Keratinocyte (primary cell): ENCODE measurements around the gene RIBC1.

Experiments used
- EZH2 ChIP-seq: IDR thresholded peaks from one replicate; pipeline ENCODE4 v1.6.1; 2012; ENCODE audit warnings: inconsistent platforms, mild to moderate bottlenecking, low read length, moderate library complexity
- TF ChIP-seq, protein P1 (sequence below), 3 experiments: IDR thresholded peaks in 1 of 3; conservative IDR thresholded peaks in 1 of 3; optimal IDR thresholded peaks in 1 of 3; 2 replicates in 2 of 3; 3 replicates in 1 of 3; pipeline versions ENCODE3 to v1.5.1; 2011; ENCODE audit warnings: low read length in 3 of 3, mild to moderate bottlenecking in 3 of 3, moderate library complexity in 2 of 3, control low read depth in 1 of 3, inconsistent platforms in 1 of 3; ENCODE audit not compliant: insufficient read depth in 2 of 3; ENCODE audit errors: extremely low read depth in 1 of 3

GRCh38 chrX:53438832-53439230 lies 16.2 kb downstream of the RIBC1 start:
- TF ChIP-seq, protein P1, sequence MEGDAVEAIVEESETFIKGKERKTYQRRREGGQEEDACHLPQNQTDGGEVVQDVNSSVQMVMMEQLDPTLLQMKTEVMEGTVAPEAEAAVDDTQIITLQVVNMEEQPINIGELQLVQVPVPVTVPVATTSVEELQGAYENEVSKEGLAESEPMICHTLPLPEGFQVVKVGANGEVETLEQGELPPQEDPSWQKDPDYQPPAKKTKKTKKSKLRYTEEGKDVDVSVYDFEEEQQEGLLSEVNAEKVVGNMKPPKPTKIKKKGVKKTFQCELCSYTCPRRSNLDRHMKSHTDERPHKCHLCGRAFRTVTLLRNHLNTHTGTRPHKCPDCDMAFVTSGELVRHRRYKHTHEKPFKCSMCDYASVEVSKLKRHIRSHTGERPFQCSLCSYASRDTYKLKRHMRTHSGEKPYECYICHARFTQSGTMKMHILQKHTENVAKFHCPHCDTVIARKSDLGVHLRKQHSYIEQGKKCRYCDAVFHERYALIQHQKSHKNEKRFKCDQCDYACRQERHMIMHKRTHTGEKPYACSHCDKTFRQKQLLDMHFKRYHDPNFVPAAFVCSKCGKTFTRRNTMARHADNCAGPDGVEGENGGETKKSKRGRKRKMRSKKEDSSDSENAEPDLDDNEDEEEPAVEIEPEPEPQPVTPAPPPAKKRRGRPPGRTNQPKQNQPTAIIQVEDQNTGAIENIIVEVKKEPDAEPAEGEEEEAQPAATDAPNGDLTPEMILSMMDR (optimal IDR thresholded peaks at IDR 0.05 in 1 of 3, IDR thresholded peaks at IDR 0.05 in 1 of 3, conservative IDR thresholded peaks at IDR 0.05 in 1 of 3; ENCODE audit: extremely low read depth in 1 of 3, insufficient read depth in 2 of 3, low read length in 3 of 3), result no peak
- TF ChIP-seq EZH2, result no peak
